A673 (cell line): ENCODE measurements around the gene MATN1. TPM values are rescaled to one million over a fixed set of nuclear protein-coding genes. Genes with fewer than 3 reads are reported as not detected.

Experiments
- Bru-seq: library from RNA; stranded (reverse); fragments of 400-500 nt; gene quantifications from one replicate; lab custom pipeline; 2021; lab: Mats Ljungman, UMichigan
- BruChase-seq, 2 experiments: library from RNA; stranded (reverse); fragments of 400-500 nt; gene quantifications; one replicate each; lab custom pipeline; 2021; lab: Mats Ljungman, UMichigan
- BruUV-seq: library from RNA; stranded (reverse); fragments of 400-500 nt; replicated peaks from 2 replicates; lab custom pipeline; 2021; lab: Mats Ljungman, UMichigan
- CTCF ChIA-PET: fragments of 300-600 bp; sonication (Branson Sonifier 250); formaldehyde crosslinking; loops from one replicate; lab custom pipeline; 2022; ENCODE audit warnings: antibody characterized with exemption; lab: Charles Lee
- POLR2A ChIA-PET: fragments of 300-600 bp; sonication (Branson Sonifier 250); formaldehyde crosslinking; loops from one replicate; lab custom pipeline; 2022; ENCODE audit warnings: antibody characterized with exemption; ENCODE audit not compliant: low non-redundant PET; lab: Charles Lee
- DNase-seq: peaks from one replicate; pipeline ENCODE4 v3.0.0-alpha.2; 2015; ENCODE audit warnings: low spot score
- H3K27ac ChIP-seq: fragments of 200-600 bp; sonication (generic); 2 replicates; pipeline ENCODE4 v1.5.1; 2016; ENCODE audit warnings: mixed run types, low read depth, mild to moderate bottlenecking, mixed read lengths, antibody characterized with exemption, low read length; ENCODE audit not compliant: poor library complexity, severe bottlenecking
- H3K27me3 ChIP-seq: fragments of 200-600 bp; sonication (generic); replicated peaks from 2 replicates; pipeline ENCODE4 v1.6.1; 2017; ENCODE audit warnings: mixed run types, low read depth, mild to moderate bottlenecking, mixed read lengths, antibody characterized with exemption, low read length; ENCODE audit not compliant: insufficient read depth, poor library complexity
- H3K36me3 ChIP-seq: fragments of 200-600 bp; sonication (generic); 2 replicates; pipeline ENCODE4 v1.6.1; 2016; ENCODE audit warnings: mixed run types, mild to moderate bottlenecking, mixed read lengths, antibody characterized with exemption, low read length; ENCODE audit not compliant: insufficient read depth, poor library complexity, severe bottlenecking
- H3K4me1 ChIP-seq: fragments of 200-600 bp; sonication (generic); 2 replicates; pipeline ENCODE4 v1.6.1; 2017; ENCODE audit warnings: mixed run types, mild to moderate bottlenecking, mixed read lengths, antibody characterized with exemption, low read length; ENCODE audit not compliant: insufficient read depth, poor library complexity, severe bottlenecking
- H3K4me3 ChIP-seq: fragments of 200-600 bp; sonication (generic); 2 replicates; pipeline ENCODE4 v1.5.1; 2016; ENCODE audit warnings: low read depth, mixed run types, mild to moderate bottlenecking, mixed read lengths, low read length; ENCODE audit not compliant: poor library complexity, severe bottlenecking
- H3K9me3 ChIP-seq: fragments of 200-600 bp; sonication (generic); 2 replicates; pipeline ENCODE4 v1.6.1; 2016; ENCODE audit warnings: mixed run types, low read depth, mild to moderate bottlenecking, mixed read lengths, antibody characterized with exemption, low read length; ENCODE audit not compliant: poor library complexity, severe bottlenecking
- CTCF ChIP-seq: fragments of 300-800, 200-600 bp; sonication (generic); conservative IDR thresholded peaks from 2 replicates; pipeline ENCODE4 v1.5.1; 2017; ENCODE audit warnings: low read depth, mild to moderate bottlenecking, antibody characterized with exemption, low read length, moderate library complexity, mixed read lengths
- EZH2 ChIP-seq: fragments of 200-600 bp; sonication (generic); IDR thresholded peaks from 2 replicates; pipeline ENCODE4 v1.6.1; 2017; ENCODE audit warnings: borderline replicate concordance, low read depth, mild to moderate bottlenecking, mixed read lengths, antibody characterized with exemption, low read length; ENCODE audit not compliant: poor library complexity, severe bottlenecking
- intact Hi-C: fragments of 100-400 bp; cut with micrococcal nuclease; formaldehyde crosslinking; loops from one replicate; pipeline ENCODE4 v1.10.0; 2022; ENCODE audit not compliant: unreplicated experiment
- long read RNA-seq: library from polyadenylated mRNA; stranded (forward); transcript quantifications from one replicate; pipeline ENCODE4 v2.0.0, GENCODE V29; 2022
- total RNA-seq: library from RNA; stranded (reverse); gene quantifications from 2 replicates; pipeline ENCODE4 v1.2.3, GENCODE V29; 2021

Gene MATN1, protein sequence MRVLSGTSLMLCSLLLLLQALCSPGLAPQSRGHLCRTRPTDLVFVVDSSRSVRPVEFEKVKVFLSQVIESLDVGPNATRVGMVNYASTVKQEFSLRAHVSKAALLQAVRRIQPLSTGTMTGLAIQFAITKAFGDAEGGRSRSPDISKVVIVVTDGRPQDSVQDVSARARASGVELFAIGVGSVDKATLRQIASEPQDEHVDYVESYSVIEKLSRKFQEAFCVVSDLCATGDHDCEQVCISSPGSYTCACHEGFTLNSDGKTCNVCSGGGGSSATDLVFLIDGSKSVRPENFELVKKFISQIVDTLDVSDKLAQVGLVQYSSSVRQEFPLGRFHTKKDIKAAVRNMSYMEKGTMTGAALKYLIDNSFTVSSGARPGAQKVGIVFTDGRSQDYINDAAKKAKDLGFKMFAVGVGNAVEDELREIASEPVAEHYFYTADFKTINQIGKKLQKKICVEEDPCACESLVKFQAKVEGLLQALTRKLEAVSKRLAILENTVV
- total RNA-seq (not detected in 2 replicates), Bru-seq, nascent RNA (not detected), BruChase-seq, experiment 1, labeled RNA remaining after a 2-hour chase (percentile 17 among the genes with signal in this experiment), BruChase-seq, experiment 2, labeled RNA remaining after a 6-hour chase (percentile 7 among the genes with signal in this experiment)
- long read RNA-seq, result 0 reads

DNA sequence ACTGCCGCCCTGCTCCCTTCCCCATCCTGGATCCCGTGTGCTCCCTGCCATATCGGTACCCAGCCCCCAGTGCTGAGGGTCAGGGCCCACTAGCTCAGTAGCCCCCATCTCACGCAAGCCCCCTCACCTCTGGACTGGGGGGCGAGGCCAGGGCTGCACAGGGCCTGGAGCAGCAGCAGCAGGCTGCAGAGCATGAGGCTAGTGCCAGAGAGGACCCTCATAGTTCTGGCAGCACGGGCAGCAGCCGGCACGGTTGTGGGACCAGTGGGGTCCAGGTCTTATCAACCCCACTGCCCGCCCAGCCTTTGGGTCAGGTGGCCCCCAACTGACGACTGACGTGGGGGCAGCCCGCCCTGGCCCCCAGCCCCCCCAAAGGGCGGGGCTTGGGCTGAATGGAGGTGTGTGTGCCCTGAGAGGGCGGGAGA, at the start of gene MATN1:
TSS of gene MATN1 (minus strand) at position 255 of the 425 bp plus-strand sequence. CDS start at position 221, 34 bp downstream.
- intact Hi-C loops, result no loop called here
- ChIA-PET CTCF (no interaction called here), POLR2A (no interaction called here)

DNA sequence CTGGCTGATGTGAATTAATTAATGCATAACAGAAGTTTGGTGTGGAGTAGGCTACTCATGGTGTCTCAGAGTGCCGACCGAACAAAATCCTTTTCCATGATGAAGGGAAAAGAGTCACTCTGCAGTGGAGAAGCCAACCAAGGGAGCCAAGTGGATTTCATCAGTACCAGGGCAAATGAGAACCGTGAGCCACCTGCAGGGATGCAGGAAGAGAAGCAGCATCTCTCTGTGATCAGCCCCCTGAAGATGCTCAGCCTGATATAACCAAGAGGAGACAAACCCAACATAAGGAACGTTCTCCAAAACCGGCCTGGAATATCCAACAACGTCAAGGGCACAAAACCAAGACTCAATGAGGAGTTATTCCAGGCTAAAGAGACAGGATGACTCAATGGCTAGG, 47.6 kb upstream of the MATN1 start:
- TF ChIP-seq CTCF (no peak), EZH2 (no peak)
- intact Hi-C loops, result no loop called here
- H3K36me3 ChIP-seq, result no peaks in the 10 kb centered on the region
- no TSS peak for BruUV-seq
- H3K9me3 ChIP-seq, result no peaks in the 10 kb centered on the region
- H3K27me3 ChIP-seq, result no peaks in the 10 kb centered on the region
- H3K4me3 ChIP-seq, result no peak overlapping the region
- CTCF ChIA-PET, result no interaction called here
- H3K27ac ChIP-seq, result no peak overlapping the region
- POLR2A ChIA-PET, result no interaction called here
- no peak for DNase-seq
- no peaks in the 10 kb centered on the region for H3K4me1 ChIP-seq

More for the DNA sequence above, at the start of gene MATN1:
- Histone ChIP-seq H3K4me3 (no peak within 1 kb of the TSS), H3K9me3 (no peaks in the 10 kb centered on the region), H3K4me1 (peaks cover 5% of the 10 kb centered on the region), H3K27me3 (no peaks in the 10 kb centered on the region), H3K27ac (no peak within 1 kb of the TSS), H3K36me3 (no peaks in the 10 kb centered on the region)
- BruUV-seq, result no TSS peak
- TF ChIP-seq EZH2 (no peak), CTCF (no peak)
- DNase-seq, result no peak

GRCh38 chr1:30770150-30770549, 46.8 kb upstream of the MATN1 start:
- Histone ChIP-seq H3K4me3 (no peak overlapping the region), H3K9me3 (no peaks in the 10 kb centered on the region), H3K36me3 (no peaks in the 10 kb centered on the region), H3K27me3 (no peaks in the 10 kb centered on the region), H3K4me1 (no peaks in the 10 kb centered on the region), H3K27ac (no peak overlapping the region)
- ChIA-PET POLR2A (no interaction called here), CTCF (no interaction called here)
- intact Hi-C loops, result no loop called here
- TF ChIP-seq EZH2 (no peak), CTCF (no peak)
- DNase-seq, result no peak
- BruUV-seq, result no TSS peak
